OCI-LY1 (cell line): ENCODE data around the gene NDUFAF2.
"Not testable (repeated sequence)": the region's sequence is repeated elsewhere in the genome, so short reads cannot be mapped to it uniquely, and the experiment has no call there.

ENCODE experiments used
- H2AFZ ChIP-seq: fragments of 200-600 bp; sonication (generic), shearing (Covaris generic); 2 replicates; pipeline ENCODE4 v1.6.0; 2014; ENCODE audit warnings: antibody characterized with exemption, mild to moderate bottlenecking, low read length
- H3F3A ChIP-seq: fragments of 200-600 bp; sonication (generic), shearing (Covaris generic); 2 replicates; pipeline ENCODE4 v1.6.0; 2014; ENCODE audit warnings: mild to moderate bottlenecking, antibody characterized with exemption, low read length, moderate library complexity; ENCODE audit not compliant: insufficient read depth
- H3K27ac ChIP-seq: fragments of 200-600 bp; sonication (generic); 2 replicates; pipeline ENCODE4 v1.5.1; 2014; ENCODE audit warnings: low read length, mixed run types, mild to moderate bottlenecking, low read depth; ENCODE audit not compliant: poor library complexity, severe bottlenecking
- H3K27me3 ChIP-seq: fragments of 200-600 bp; sonication (generic); 2 replicates; pipeline ENCODE4 v1.6.0; 2014; ENCODE audit warnings: antibody characterized with exemption, mild to moderate bottlenecking, low read length, moderate library complexity; ENCODE audit not compliant: insufficient read depth
- H3K36me3 ChIP-seq: fragments of 200-600 bp; sonication (generic); 2 replicates; pipeline ENCODE4 v1.6.1; 2014; ENCODE audit warnings: mild to moderate bottlenecking, antibody characterized with exemption, low read length, moderate library complexity, mixed read lengths; ENCODE audit not compliant: insufficient read depth
- H3K4me1 ChIP-seq: fragments of 200-600 bp; sonication (generic); 2 replicates; pipeline ENCODE4 v1.5.1; 2014; ENCODE audit warnings: mild to moderate bottlenecking, low read length, moderate library complexity; ENCODE audit not compliant: insufficient read depth, severe bottlenecking
- H3K4me2 ChIP-seq: fragments of 200-600 bp; sonication (generic), shearing (Covaris generic); 2 replicates; pipeline ENCODE4 v1.6.1; 2014; ENCODE audit warnings: low read length
- H3K4me3 ChIP-seq: fragments of 200-600 bp; sonication (generic); 2 replicates; pipeline ENCODE4 v1.5.1; 2014; ENCODE audit warnings: low read length, low read depth, mild to moderate bottlenecking, mixed read lengths; ENCODE audit not compliant: poor library complexity, severe bottlenecking
- H3K79me2 ChIP-seq: fragments of 200-600 bp; shearing (Covaris generic); 2 replicates; pipeline ENCODE4 v1.6.1; 2016; ENCODE audit warnings: mixed run types, low read length, mixed read lengths; ENCODE audit not compliant: insufficient read depth
- H3K9ac ChIP-seq: fragments of 200-600 bp; sonication (generic), shearing (Covaris generic); 2 replicates; pipeline ENCODE4 v1.6.1; 2014; ENCODE audit warnings: mild to moderate bottlenecking, low read length, mixed read lengths
- H3K9me2 ChIP-seq: fragments of 200-600 bp; sonication (generic), shearing (Covaris generic); 2 replicates; pipeline ENCODE4 v1.6.1; 2014; ENCODE audit warnings: low read depth, mild to moderate bottlenecking, low read length, mixed read lengths
- H3K9me3 ChIP-seq: fragments of 200-600 bp; shearing (Covaris generic); 2 replicates; pipeline ENCODE4 v1.6.1; 2014; ENCODE audit warnings: low read length, mixed read lengths
- H4K20me1 ChIP-seq: fragments of 200-600 bp; sonication (generic), shearing (Covaris generic); 2 replicates; pipeline ENCODE4 v1.6.0; 2016; ENCODE audit warnings: mild to moderate bottlenecking, low read length; ENCODE audit not compliant: insufficient read depth
- CTCF ChIP-seq: fragments of 200-600 bp; sonication (generic), shearing (Covaris generic); IDR thresholded peaks from 2 replicates; pipeline ENCODE4 v1.5.1; 2017; ENCODE audit warnings: mild to moderate bottlenecking, antibody characterized with exemption, low read length, moderate library complexity, mixed read lengths
- EZH2 ChIP-seq: fragments of 200-600 bp; sonication (generic), shearing (Covaris generic); IDR thresholded peaks from 2 replicates; pipeline ENCODE4 v1.8.0; 2017; ENCODE audit warnings: borderline replicate concordance, mixed run types, mild to moderate bottlenecking, antibody characterized with exemption, low read length, moderate library complexity, mixed read lengths

Gene NDUFAF2

DNA sequence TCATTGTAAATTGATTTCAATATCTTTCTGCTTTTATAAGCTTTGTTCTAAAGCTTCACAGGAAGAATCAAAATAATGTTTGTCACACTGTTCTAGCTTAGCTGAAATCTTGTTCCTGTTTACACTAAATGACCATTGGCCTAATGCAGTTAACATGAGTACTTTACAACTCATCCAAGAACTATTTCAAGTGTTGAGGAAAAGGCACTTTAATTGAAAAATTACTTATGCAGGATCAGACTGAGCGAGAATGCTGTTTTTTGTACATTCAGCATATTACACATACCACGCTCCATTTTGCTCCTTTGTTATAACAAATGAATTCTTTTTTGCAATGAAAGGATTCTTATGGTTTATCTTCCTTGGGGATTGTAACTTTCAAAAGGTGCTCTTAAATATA lies 239.7 kb downstream of the NDUFAF2 start:
- Histone ChIP-seq H3K9me3 (no peaks in the 10 kb centered on the region), H3K4me3 (no peak overlapping the region), H3K27me3 (no peaks in the 10 kb centered on the region), H3K36me3 (no peaks in the 10 kb centered on the region), H3K4me1 (no peaks in the 10 kb centered on the region), H4K20me1 (no peaks in the 10 kb centered on the region), H2AFZ (no peak overlapping the region), H3K9me2 (no peaks in the 10 kb centered on the region), H3K27ac (no peak overlapping the region), H3K9ac (no peak overlapping the region), H3K79me2 (no peaks in the 10 kb centered on the region), H3K4me2 (no peak overlapping the region), H3F3A (no peaks in the 10 kb centered on the region)
- no peak for TF ChIP-seq EZH2
- TF ChIP-seq CTCF: no peak

DNA sequence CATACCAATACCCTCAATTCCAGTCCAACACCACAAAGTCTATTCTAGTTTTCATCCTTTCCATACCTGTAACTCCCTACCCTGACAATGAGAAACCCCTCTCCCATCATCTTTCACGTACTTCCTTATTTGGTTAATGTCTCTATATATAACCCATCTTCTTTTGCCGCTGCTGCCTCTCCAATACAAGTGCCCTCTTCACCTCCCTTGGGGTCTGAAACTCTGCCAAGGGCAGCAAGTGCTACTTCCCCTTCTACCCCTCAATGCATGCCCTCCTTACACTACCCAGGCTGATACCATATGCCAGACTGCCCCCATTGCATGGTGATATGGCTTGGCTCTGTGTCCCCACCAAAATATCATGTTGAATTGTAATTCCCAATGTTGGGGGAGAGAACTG lies 241.6 kb downstream of the NDUFAF2 start:
- Histone ChIP-seq H3K9me2 (no peaks in the 10 kb centered on the region), H3K27me3 (no peaks in the 10 kb centered on the region), H4K20me1 (no peaks in the 10 kb centered on the region), H3K27ac (no peak overlapping the region), H3F3A (no peaks in the 10 kb centered on the region), H3K79me2 (no peaks in the 10 kb centered on the region), H3K4me3 (no peak overlapping the region), H3K4me1 (no peaks in the 10 kb centered on the region), H3K9me3 (no peaks in the 10 kb centered on the region), H2AFZ (no peak overlapping the region), H3K9ac (no peak overlapping the region), H3K4me2 (no peak overlapping the region), H3K36me3 (no peaks in the 10 kb centered on the region)
- TF ChIP-seq EZH2 (no peak), CTCF (no peak)

GRCh38 chr5:61187352-61187751 lies 242.3 kb downstream of the NDUFAF2 start:
- H4K20me1 ChIP-seq, H3K4me2 ChIP-seq, H3K36me3 ChIP-seq, H3K9me2 ChIP-seq, H3K4me1 ChIP-seq, H3K4me3 ChIP-seq, H3F3A ChIP-seq, H3K27ac ChIP-seq, H3K27me3 ChIP-seq, H3K9me3 ChIP-seq, H3K9ac ChIP-seq, H2AFZ ChIP-seq, H3K79me2 ChIP-seq: not testable (repeated sequence)

GRCh38 chr5:61187826-61188225 lies 242.8 kb downstream of the NDUFAF2 start:
- H3K9me2 ChIP-seq, H3K79me2 ChIP-seq, H4K20me1 ChIP-seq, H3K4me2 ChIP-seq, H2AFZ ChIP-seq, H3K27me3 ChIP-seq, H3K27ac ChIP-seq, H3K9ac ChIP-seq, H3K4me1 ChIP-seq, H3F3A ChIP-seq, H3K4me3 ChIP-seq, H3K9me3 ChIP-seq, H3K36me3 ChIP-seq: not testable (repeated sequence)
